Progenitor cell of endocrine pancreas (in vitro differentiated cells): ENCODE data around the gene PTPRM. TPM values are rescaled to one million over a fixed set of nuclear protein-coding genes. Genes with fewer than 3 reads are reported as not detected.

Experiments used
- DNase-seq: peaks from one replicate; pipeline ENCODE4 v3.0.0; 2021; ENCODE audit warnings: low spot score; ENCODE audit not compliant: unreplicated experiment
- H3K27ac Mint-ChIP-seq: 2 replicates; pipeline ENCODE4 v1.8.0; 2021; ENCODE audit warnings: mild to moderate bottlenecking, moderate library complexity, mixed read lengths
- H3K27me3 Mint-ChIP-seq: 2 replicates; pipeline ENCODE4 v1.8.0; 2021; ENCODE audit warnings: mixed read lengths
- H3K36me3 Mint-ChIP-seq: 2 replicates; pipeline ENCODE4 v1.8.0; 2022; ENCODE audit warnings: mixed read lengths; ENCODE audit not compliant: insufficient read depth
- H3K4me1 Mint-ChIP-seq: 2 replicates; pipeline ENCODE4 v1.8.0; 2021; ENCODE audit warnings: low read depth, mixed read lengths
- H3K4me3 Mint-ChIP-seq: 2 replicates; pipeline ENCODE4 v1.8.0; 2021; ENCODE audit warnings: low read depth, mild to moderate bottlenecking, moderate library complexity, mixed read lengths
- H3K9me3 Mint-ChIP-seq: 2 replicates; pipeline ENCODE4 v1.8.0; 2021; ENCODE audit warnings: low read depth, mixed read lengths
- total RNA-seq: library from RNA; stranded (reverse); gene quantifications from 2 replicates; pipeline ENCODE4 v1.2.1, GENCODE V29; 2021
- TF ChIP-seq, protein P1 (sequence below): fragments of 200-600 bp; sonication (generic); IDR thresholded peaks from one replicate; pipeline ENCODE4 v1.5.0; 2021; ENCODE audit warnings: antibody characterized with exemption, mild to moderate bottlenecking; ENCODE audit not compliant: unreplicated experiment

PTPRM gene
- total RNA-seq, 1 donor from 2014 or later = 23.2 TPM

DNA sequence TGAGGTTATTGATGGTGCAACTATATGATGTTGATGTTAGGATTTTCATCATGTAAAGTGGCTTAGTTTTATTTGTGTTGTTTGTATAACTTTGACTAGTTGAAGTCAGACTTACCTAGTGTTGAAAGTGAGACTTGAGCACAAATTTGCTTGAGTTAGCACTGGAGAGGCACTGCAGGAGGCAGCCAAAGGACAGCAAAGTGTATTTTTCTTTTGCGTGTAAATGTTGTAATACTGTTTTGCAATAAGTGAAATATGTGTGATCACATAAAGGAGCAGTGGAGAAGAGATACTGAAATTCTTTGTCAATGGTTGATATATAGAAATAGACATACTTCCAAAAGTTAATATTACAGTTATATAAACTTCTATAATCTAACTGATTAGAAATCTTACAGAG is 710.2 kb downstream of the PTPRM start:
- peaks cover 2% of the 10 kb centered on the region for H3K27me3 Mint-ChIP-seq

DNA sequence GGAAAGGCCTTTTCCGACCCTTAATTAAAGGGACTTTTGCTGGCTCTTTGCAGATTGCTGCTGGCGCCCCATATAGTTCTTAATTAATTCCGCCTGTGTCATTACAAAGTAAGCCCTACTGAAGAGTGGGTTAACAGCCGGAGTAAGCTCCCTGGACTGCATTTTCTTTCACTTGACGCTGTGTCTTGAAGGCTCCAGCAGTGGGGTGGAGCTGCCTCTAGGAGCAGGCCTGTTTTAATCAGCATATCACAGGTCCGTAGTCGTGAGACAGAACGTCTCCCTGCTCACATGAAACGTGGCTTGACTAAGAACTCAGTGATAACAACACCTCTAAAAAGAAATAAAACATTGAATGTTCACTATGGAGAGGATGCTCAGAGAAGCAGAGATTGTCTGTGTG is 712.2 kb downstream of the PTPRM start:
- TF ChIP-seq, protein P1, sequence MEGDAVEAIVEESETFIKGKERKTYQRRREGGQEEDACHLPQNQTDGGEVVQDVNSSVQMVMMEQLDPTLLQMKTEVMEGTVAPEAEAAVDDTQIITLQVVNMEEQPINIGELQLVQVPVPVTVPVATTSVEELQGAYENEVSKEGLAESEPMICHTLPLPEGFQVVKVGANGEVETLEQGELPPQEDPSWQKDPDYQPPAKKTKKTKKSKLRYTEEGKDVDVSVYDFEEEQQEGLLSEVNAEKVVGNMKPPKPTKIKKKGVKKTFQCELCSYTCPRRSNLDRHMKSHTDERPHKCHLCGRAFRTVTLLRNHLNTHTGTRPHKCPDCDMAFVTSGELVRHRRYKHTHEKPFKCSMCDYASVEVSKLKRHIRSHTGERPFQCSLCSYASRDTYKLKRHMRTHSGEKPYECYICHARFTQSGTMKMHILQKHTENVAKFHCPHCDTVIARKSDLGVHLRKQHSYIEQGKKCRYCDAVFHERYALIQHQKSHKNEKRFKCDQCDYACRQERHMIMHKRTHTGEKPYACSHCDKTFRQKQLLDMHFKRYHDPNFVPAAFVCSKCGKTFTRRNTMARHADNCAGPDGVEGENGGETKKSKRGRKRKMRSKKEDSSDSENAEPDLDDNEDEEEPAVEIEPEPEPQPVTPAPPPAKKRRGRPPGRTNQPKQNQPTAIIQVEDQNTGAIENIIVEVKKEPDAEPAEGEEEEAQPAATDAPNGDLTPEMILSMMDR = no peak
- Mint-ChIP-seq H3K36me3 (no peaks in the 10 kb centered on the region), H3K4me3 (no peak overlapping the region), H3K27ac (no peak overlapping the region), H3K9me3 (peaks cover 3% of the 10 kb centered on the region), H3K27me3 (peaks cover 2% of the 10 kb centered on the region), H3K4me1 (no peaks in the 10 kb centered on the region)
- no peak for DNase-seq

More for the DNA sequence above, 710.2 kb downstream of the PTPRM start:
- peaks cover 3% of the 10 kb centered on the region for H3K9me3 Mint-ChIP-seq
- DNase-seq = no peak
- TF ChIP-seq, protein P1 = no peak
- no peak overlapping the region for H3K27ac Mint-ChIP-seq
- H3K4me3 Mint-ChIP-seq = no peak overlapping the region
- no peaks in the 10 kb centered on the region for H3K36me3 Mint-ChIP-seq
- H3K4me1 Mint-ChIP-seq = peaks cover 2% of the 10 kb centered on the region

DNA sequence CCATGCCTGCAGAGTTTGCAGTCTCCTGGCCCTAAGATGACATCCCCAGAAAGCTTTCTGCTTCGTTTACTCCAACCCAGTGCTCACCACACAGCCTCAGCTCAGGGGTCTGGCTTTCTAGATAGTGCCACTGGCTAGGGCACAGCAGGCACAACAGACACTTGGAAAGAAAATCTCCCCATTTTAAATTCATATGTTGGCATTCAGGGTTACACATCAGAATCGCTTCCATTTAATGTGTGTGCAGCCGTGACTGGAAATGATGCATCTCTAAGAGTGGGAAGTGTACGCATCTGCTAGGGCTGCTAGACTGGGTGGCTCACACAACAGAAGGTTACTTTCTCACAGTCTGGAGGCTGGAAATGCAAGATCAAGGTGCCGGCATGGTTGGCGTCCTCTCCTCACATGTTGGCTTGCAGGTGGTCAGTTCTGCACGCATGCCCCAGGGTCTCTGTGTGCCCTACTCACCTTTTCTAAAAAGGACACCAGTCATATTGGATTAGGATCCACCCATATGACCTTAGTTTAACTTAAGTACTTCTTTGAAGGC is 712.7 kb downstream of the PTPRM start:
- H3K27ac Mint-ChIP-seq = no peak overlapping the region
- no peak for DNase-seq
- H3K27me3 Mint-ChIP-seq = peaks cover 2% of the 10 kb centered on the region
- no peaks in the 10 kb centered on the region for H3K36me3 Mint-ChIP-seq
- peaks cover 3% of the 10 kb centered on the region for H3K9me3 Mint-ChIP-seq
- H3K4me1 Mint-ChIP-seq = no peaks in the 10 kb centered on the region
- no peak overlapping the region for H3K4me3 Mint-ChIP-seq
- TF ChIP-seq, protein P1 = no peak

DNA sequence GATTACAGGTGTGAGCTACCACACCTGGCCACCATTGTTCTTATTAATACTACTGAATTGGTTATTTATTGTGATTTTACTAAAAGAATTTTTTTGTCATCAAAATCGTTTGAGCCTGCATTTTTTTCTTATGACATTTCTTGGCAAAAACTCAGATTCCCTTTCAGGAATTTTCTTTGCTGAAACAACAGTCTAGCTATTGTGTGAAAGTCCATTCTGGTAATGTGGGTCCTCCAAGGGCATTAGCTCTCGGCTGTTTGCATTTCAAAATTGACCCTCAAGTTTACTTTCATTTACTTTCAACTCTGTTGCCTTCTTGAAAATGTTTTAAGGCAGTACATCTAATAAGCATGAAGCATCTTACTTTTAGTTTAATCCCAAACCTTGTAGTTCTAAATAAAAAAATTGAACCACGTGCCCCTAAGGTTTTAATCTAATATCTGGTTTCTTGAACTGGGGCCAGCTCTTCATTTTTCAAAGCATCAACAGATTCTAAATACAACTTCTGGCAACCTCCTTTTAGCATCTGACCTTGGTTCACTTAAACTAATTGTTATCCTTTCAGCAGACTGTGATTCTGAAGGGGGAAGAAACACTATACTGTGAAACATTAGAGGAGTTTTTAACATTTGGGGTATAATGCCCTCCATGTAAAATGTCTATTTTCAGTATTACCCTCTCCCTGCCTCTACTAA is 716.9 kb downstream of the PTPRM start:
- Mint-ChIP-seq H3K36me3 (no peaks in the 10 kb centered on the region), H3K4me3 (no peak overlapping the region)
- DNase-seq = no peak

DNA sequence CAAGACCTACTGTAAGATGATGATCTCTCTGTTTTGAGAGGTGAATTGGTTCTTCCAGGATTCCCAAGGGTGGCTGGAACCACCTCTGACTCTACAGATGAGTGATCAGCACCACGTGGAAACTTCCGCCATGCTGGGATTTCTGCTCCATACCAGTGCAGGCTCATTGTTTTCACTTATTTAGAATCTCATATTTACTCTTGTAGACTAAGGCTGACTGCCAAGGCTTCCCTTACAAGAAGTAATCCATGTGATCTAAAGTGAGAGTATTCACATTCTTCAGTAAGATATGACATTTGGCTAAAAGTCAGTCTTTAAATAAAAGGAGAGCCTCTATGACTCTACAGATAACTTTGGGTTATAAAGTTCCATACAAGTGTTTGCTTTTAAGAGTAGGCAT is 719.2 kb downstream of the PTPRM start:
- Mint-ChIP-seq H3K27me3 (no peaks in the 10 kb centered on the region), H3K27ac (no peak overlapping the region), H3K4me1 (no peaks in the 10 kb centered on the region), H3K4me3 (no peak overlapping the region), H3K36me3 (no peaks in the 10 kb centered on the region), H3K9me3 (no peaks in the 10 kb centered on the region)
- TF ChIP-seq, protein P1 = no peak
- no peak for DNase-seq

More for the DNA sequence above, 716.9 kb downstream of the PTPRM start:
- no peak overlapping the region for H3K27ac Mint-ChIP-seq
- H3K4me1 Mint-ChIP-seq = no peaks in the 10 kb centered on the region
- TF ChIP-seq, protein P1 = no peak
- no peaks in the 10 kb centered on the region for H3K9me3 Mint-ChIP-seq
- H3K27me3 Mint-ChIP-seq = no peaks in the 10 kb centered on the region
